ENCODE results near the gene EXOC6B.

- peak in 2 of 7 experiments; percentile 10 to 12 for TF ChIP-seq CTCF (IDR thresholded peaks at IDR 0.05)
- TF ChIP-seq POLR2A (IDR thresholded peaks at IDR 0.05) = peak; percentile 52 to 82 (median 78)
These were observed at the start of gene EXOC6B for GRCh38 chr2:72825257-72826155.

All from body of pancreas (tissue), 4 donors.